WTC11 (cell line): ENCODE measurements around the gene SCYL1. TPM values are rescaled to one million over a fixed set of nuclear protein-coding genes. Genes with fewer than 3 reads are reported as not detected.

Experiments used
- AFF4 ChIP-seq: sonication (generic); formaldehyde crosslinking; IDR thresholded peaks from 2 replicates; pipeline ENCODE4 v1.8.1; 2023; ENCODE audit warnings: mild to moderate bottlenecking, missing genetic modification reagents, borderline replicate concordance
- CREB1 ChIP-seq: sonication (generic); formaldehyde crosslinking; IDR thresholded peaks from 2 replicates; pipeline ENCODE4 v1.8.0; 2023; ENCODE audit warnings: mild to moderate bottlenecking, missing genetic modification reagents
- ELF4 ChIP-seq: sonication (generic); formaldehyde crosslinking; IDR thresholded peaks from 2 replicates; pipeline ENCODE4 v1.8.1; 2022; ENCODE audit warnings: low read depth, mild to moderate bottlenecking, moderate library complexity, missing genetic modification reagents
- FOXK1 ChIP-seq: sonication (generic); formaldehyde crosslinking; IDR thresholded peaks from 2 replicates; pipeline ENCODE4 v1.8.0; 2022; ENCODE audit warnings: mild to moderate bottlenecking, moderate library complexity, missing genetic modification reagents
- FOXP1 ChIP-seq: sonication (generic); formaldehyde crosslinking; IDR thresholded peaks from 2 replicates; pipeline ENCODE4 v1.8.0; 2022; ENCODE audit warnings: missing genetic modification reagents, mild to moderate bottlenecking, moderate library complexity, borderline replicate concordance
- HMGA2 ChIP-seq: fragments of 250-450 bp; sonication (Bioruptor Pico); IDR thresholded peaks from 2 replicates; pipeline ENCODE4 v1.4.0; 2021; ENCODE audit warnings: mild to moderate bottlenecking, moderate library complexity
- MAX ChIP-seq: sonication (generic); formaldehyde crosslinking; IDR thresholded peaks from 2 replicates; pipeline ENCODE4 v1.8.0; 2022; ENCODE audit warnings: mild to moderate bottlenecking, missing genetic modification reagents
- NR2C2 ChIP-seq: sonication (generic); formaldehyde crosslinking; IDR thresholded peaks from 2 replicates; pipeline ENCODE4 v1.8.0; 2022; ENCODE audit warnings: mild to moderate bottlenecking, missing genetic modification reagents
- PRRX2 ChIP-seq: fragments of 250-450 bp; sonication (Bioruptor Pico); IDR thresholded peaks from 2 replicates; pipeline ENCODE4 v1.8.0; 2021; ENCODE audit warnings: mild to moderate bottlenecking
- SMAD3 ChIP-seq: sonication (generic); formaldehyde crosslinking; IDR thresholded peaks from 2 replicates; pipeline ENCODE4 v1.8.0; 2022; ENCODE audit warnings: missing genetic modification reagents, mild to moderate bottlenecking, borderline replicate concordance
- SMAD4 ChIP-seq: sonication (generic); formaldehyde crosslinking; IDR thresholded peaks from 2 replicates; pipeline ENCODE4 v1.8.0; 2022; ENCODE audit warnings: mild to moderate bottlenecking, missing genetic modification reagents
- SP1 ChIP-seq: sonication (generic); formaldehyde crosslinking; conservative IDR thresholded peaks from 2 replicates; pipeline ENCODE4 v1.8.1; 2022; ENCODE audit warnings: missing genetic modification reagents
- TCF7 ChIP-seq: sonication (generic); formaldehyde crosslinking; IDR thresholded peaks from 2 replicates; pipeline ENCODE4 v1.8.0; 2022; ENCODE audit warnings: mild to moderate bottlenecking, low read depth, missing genetic modification reagents, moderate library complexity
- ZBTB43 ChIP-seq: sonication (generic); formaldehyde crosslinking; IDR thresholded peaks from 2 replicates; pipeline ENCODE4 v1.8.1; 2023; ENCODE audit warnings: mild to moderate bottlenecking, missing genetic modification reagents
- ZNF138 ChIP-seq: sonication (generic); formaldehyde crosslinking; conservative IDR thresholded peaks from 2 replicates; pipeline ENCODE4 v1.8.1; 2022; ENCODE audit warnings: mild to moderate bottlenecking, moderate library complexity, missing genetic modification reagents
- ZNF232 ChIP-seq: sonication (generic); formaldehyde crosslinking; IDR thresholded peaks from 2 replicates; pipeline ENCODE4 v1.8.0; 2022; ENCODE audit warnings: mild to moderate bottlenecking, missing genetic modification reagents
- ZNF512 ChIP-seq: sonication (generic); formaldehyde crosslinking; IDR thresholded peaks from 2 replicates; pipeline ENCODE4 v1.8.1; 2022; ENCODE audit warnings: missing genetic modification reagents, borderline replicate concordance
- total RNA-seq: library from RNA; stranded (reverse); gene quantifications from 3 replicates; pipeline ENCODE4 v1.2.3, GENCODE V29; 2021
- TF ChIP-seq, protein P1 (sequence below): sonication (generic); formaldehyde crosslinking; IDR thresholded peaks from 2 replicates; pipeline ENCODE4 v1.8.1; 2023; ENCODE audit warnings: mild to moderate bottlenecking, moderate library complexity, missing genetic modification reagents

SCYL1 gene
- total RNA-seq, 1 experiment from 2014 or later = 76.8 TPM

- TF ChIP-seq MAX (CRISPR knock-in tag) (peak; percentile 85), AFF4 (no peak), HMGA2 (CRISPR knock-in tag) (no peak), ZNF232 (CRISPR knock-in tag) (no peak), SMAD3 (CRISPR knock-in tag) (peak; percentile 77; the same call in 1 of the 2 replicates), PRRX2 (CRISPR knock-in tag) (no peak), ZNF138 (no peak), ZBTB43 (CRISPR knock-in tag) (peak; percentile 52; the same call in 1 of the 2 replicates), TCF7 (CRISPR knock-in tag) (no peak), SMAD4 (CRISPR knock-in tag) (no peak), SP1 (CRISPR knock-in tag) (peak; percentile 100), ZNF512 (no peak), NR2C2 (no peak), ELF4 (CRISPR knock-in tag) (no peak), FOXK1 (peak; percentile 100), CREB1 (CRISPR knock-in tag) (peak; percentile 85; the same call in 1 of the 2 replicates), FOXP1 (CRISPR knock-in tag) (peak; percentile 85; the same call in 1 of the 2 replicates)
- TF ChIP-seq, protein P1, sequence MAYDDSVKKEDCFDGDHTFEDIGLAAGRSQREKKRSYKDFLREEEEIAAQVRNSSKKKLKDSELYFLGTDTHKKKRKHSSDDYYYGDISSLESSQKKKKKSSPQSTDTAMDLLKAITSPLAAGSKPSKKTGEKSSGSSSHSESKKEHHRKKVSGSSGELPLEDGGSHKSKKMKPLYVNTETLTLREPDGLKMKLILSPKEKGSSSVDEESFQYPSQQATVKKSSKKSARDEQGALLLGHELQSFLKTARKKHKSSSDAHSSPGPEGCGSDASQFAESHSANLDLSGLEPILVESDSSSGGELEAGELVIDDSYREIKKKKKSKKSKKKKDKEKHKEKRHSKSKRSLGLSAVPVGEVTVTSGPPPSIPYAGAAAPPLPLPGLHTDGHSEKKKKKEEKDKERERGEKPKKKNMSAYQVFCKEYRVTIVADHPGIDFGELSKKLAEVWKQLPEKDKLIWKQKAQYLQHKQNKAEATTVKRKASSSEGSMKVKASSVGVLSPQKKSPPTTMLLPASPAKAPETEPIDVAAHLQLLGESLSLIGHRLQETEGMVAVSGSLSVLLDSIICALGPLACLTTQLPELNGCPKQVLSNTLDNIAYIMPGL (CRISPR knock-in tag) = peak; percentile 95
Measured at GRCh38 chr11:65569973-65570918, 45.4 kb downstream of the SCYL1 start, which contains the start of gene ZNRD2 (continued).
